HG03565 (cell line): ENCODE measurements around the gene RELL1.
A peak's percentile ranks its signal among the peaks of the same experiment; 100 is the strongest.

ENCODE experiments used
- ATAC-seq: cut with Tn5 transposase; IDR thresholded peaks from one replicate; pipeline ENCODE4 v1.9.1; 2021; ENCODE audit warnings: mild to moderate bottlenecking, moderate library complexity; ENCODE audit not compliant: unreplicated experiment

RELL1 gene, protein sequence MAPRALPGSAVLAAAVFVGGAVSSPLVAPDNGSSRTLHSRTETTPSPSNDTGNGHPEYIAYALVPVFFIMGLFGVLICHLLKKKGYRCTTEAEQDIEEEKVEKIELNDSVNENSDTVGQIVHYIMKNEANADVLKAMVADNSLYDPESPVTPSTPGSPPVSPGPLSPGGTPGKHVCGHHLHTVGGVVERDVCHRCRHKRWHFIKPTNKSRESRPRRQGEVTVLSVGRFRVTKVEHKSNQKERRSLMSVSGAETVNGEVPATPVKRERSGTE

DNA sequence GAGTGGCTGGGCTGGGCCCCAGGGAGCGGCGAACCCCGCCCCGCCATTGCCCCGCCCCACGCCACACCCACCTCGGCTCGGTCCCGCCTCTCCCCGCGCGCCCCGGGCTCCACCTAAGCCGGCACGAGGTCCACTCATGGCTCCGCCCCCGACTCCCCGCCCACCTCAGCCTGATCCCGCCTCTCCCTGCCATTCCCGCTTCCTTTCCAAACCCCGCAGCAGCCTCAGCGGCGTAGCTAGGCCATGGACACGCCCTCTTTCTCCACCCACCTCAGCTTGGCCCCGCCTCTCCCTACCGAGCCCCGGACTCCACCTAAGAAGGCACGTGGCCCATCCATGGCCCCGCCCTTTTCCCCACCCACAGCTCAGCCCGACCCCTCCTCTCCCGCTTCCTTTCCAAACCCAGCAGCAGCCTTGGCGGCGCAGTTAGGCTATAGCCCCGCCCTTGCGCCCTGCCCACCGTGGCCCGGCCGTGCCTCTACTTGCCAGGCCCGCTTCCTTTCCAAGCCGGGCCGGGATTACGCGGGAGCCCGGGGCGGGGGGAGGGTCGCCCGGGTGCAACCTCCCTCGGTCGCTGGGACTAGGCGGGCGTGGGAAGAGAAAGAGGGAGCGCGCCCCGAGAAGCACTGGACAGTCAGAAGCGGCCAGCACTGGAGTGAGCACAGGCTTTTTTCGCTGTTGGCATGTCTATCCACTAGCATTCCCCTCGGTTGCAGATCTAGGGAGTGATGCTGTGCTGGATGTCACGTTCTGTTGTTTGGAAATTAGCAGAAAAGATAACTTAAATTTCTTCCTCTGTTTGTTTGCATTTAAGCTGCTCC, at the start of gene RELL1:
Gene RELL1 (minus strand): TSS at position 4 of the 821 bp plus-strand sequence. CDS start 89 bp downstream, outside the sequence.
- peak; percentile 71 for ATAC-seq

DNA sequence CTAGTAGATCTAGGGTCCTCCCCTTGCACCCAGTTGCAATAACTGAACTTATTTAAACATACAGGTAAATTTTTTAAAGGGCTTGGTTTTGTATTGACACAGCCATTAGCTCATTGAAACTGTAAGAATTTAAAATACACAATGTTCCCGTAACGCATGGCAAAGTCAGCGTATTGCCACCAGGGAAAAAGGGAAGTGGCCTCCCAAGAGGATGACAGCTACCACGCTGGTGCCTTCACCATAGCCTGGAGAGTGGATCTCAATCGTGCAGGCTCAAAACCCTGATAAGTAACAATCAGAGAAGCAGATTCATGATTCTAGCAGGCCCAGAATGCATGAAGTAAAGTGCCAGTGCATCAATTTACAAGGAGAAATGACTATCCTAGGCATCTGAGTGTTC, 49.4 kb upstream of the RELL1 start:
- ATAC-seq, result no peak

DNA sequence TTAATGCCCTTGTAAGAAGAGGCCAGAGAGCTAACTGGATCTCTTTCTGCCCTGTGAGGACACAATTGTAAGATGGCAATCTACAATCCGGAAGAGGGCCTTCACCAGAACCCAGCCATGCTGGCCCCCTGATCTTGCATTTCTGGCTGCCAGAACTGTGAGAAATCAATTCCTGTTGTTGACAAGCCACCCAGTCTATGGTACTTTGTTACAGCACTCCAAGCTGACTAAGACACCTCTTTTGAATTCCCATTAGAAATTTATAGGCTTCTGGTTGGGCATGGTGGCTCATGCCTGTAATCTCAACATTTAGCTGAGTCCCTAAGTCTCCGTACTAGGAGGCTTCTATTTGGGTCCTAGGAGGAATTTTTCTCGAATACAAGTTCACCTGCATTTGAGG, 48.8 kb upstream of the RELL1 start:
- no peak for ATAC-seq

DNA sequence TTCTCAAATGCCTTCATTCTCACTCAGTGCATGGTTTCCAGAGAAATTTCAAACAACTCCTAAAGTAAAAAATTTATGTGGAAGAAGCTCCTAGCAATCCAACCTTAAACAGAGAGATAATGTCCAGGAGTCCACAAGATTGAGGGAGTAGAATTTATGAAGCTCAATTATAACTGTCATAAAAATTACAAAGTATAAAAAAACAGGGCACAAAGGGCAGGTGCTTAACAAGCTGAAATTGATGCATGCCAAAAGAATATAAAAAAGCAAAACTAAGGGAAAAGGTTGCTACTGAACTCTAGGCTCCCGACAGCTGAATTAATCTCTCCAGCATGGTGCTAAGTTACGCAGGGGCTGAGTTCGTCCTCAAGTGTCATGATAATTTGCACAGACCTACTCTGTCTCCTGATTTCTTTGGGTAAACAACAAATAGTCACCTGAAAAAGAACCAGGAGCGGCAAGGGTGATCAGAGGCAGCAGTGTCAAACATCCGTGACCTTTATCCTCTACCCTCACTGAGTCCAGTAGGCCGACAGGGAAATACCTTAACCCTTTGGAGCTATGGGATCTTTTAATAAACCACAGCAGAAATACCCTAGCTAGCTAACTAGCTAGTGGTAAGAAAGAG, 47.2 kb upstream of the RELL1 start:
- ATAC-seq, result no peak

DNA sequence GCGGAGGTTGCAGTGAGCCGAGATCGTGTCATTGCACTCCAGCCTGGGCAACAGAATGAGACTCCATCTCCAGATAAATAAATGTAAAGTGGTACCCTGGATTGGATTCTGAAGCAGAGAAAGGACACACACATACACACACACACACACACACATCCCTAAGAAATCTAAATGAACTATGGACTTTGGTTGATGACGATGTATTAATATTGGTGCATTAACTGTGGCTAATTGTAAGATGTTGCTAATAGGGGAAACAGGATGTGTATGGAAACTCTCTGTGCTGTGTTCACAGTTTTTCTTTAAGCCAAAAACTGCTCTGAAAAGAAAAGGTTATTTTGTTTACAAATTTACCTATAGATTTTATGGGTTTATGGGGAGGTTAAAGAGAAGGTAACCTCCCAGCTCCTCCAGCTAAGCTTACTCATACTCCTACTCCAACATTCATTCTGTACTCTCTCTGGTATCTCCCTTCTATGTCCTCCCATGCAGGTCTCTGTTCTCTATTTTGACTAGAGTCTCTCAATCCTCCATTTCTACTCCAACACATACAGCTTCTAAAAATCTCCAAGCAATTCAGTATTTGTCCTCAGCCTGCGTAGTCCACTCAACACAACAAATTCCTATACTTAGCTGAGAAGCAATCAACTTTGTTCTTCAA, 46.5 kb upstream of the RELL1 start:
- ATAC-seq, result peak; percentile 93

DNA sequence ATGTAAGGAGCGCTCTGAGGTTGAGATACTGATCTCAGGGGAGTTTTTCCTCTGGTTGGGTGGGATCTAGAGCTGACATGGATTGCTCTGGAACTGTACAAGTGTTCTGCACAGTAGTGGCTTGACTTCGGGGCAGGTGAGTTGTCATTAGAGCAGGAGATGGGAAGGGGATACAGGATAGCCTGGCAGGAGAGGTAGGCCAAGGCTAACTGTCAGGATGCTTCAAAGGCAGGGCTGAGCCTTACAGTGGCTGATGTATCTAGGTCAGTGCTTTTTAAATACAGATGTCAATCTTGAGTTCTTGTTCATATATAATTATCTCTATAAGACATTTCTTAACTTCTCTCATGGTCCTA, 43.5 kb upstream of the RELL1 start:
- no peak for ATAC-seq

DNA sequence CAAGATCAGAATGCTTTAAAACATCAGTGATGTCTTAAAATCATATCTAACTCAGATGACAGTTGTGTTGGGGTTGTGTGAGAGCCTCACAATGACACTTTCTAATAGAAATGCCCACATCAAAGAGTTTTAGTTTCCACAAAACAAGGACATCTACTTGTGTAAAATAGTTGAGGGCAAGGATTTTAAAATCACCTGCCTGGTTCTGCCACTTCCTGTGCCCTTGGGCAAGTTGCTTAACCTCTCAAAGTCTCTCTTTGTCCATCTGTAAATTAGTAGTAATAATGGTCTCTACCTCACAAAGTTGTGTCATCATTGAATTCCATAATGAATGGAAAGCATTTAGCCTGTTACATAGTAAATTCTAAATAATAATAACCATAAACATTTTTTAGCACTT, 41.9 kb upstream of the RELL1 start:
- no peak for ATAC-seq

DNA sequence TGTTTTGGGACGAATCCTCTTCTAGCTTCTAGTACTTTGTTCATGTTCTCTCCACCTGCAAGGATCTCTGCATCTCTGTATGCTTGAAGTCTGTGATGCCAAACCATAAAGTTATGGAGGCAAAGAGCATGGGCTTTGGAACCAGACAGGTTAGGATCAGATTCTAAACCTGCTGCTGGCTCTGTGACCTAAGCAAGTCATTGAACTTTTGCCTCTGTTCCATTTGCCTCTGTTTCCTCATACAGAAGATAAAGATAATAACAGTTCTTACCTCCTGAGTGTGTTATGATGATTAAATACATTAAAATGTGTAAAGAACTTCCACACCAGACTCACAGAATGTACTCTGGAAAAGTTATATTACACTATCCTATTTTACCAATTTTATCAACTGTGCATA, 41.5 kb upstream of the RELL1 start:
- ATAC-seq, result no peak

DNA sequence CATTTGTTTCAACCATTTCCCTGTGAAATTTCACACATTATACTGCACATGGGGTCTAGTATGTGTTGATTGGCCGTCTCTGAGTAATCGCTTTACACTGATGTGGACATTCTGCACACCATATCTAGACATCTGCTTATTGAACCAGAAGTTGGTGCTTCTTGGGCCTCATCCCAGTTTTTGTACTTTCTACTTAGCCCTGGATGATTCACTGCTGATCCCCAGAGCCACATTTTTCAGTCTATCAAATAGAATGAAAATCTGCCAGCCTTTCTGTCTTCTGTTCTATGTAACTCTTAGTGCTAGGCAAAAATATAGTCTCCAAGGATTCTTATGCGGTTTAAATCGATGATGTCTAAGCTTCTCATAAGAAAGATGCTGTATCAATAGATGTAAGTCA, 40.5 kb upstream of the RELL1 start:
- no peak for ATAC-seq

DNA sequence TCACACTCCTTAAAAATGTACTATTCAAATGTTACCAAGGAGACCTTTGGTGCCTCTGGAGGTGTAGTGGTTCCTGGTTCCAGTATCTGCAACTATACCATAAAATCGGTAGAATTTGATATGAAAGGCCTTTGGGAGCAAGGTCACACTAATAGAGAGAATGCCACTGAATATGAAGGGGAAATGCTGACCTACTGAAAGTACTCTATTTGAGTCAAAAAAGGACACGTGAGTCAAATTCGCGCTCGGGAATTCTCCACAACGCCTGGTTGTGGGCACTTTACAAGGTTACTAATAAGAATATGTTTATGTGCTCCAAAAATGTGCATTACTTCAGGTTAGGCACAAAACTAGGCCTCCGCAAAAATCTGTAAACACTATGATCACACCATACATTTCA, 39.5 kb upstream of the RELL1 start:
- peak; percentile 64 for ATAC-seq

DNA sequence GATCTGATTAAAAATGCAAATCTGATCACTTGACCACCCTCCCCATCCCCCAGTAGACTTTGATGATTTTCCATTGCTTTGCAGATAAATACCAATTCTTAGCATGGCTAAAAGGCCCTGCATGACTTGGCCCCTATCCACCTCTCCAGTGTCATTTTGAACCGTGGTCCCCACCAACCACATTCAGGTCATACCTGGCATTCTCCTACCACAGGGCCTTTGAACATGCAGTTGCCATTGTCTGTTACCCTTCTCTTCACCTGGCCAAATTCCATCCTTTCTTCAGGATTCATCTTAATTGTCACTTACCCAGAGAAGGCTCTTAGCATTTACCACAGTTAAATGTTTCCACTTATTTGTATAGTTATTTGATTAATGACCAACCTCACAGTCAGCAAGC, 36.9 kb upstream of the RELL1 start:
- ATAC-seq, result no peak

DNA sequence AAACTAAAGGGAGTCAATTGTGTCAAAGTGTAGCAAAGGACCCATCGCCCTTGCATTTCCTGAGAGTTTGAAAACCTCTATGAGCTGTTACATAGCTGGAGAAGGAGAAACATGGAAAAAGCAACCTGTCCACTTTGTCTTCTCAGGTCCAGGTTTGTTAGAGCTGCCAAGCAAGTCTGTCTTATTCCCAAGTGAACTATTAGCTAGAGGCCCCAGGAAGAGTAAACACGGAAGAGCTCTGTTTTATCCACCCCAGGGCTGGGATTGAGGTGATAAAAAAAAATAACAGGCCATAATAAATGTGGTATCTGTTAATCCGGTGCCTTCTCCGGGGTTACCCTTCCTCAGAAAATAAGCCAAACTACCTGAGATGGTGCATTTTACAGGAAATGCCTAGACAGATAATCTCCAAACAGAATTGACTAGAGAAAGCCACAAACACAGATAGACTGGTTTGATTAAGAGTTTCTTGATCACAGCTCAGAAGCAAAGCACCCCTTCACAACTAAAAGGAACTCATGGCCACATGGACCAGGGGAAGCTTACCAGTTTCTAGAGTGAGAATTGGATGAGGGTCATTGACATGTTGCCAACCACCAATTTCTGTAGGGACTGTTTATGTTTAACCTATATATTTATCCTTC, 35.9 kb upstream of the RELL1 start:
- ATAC-seq, result no peak

DNA sequence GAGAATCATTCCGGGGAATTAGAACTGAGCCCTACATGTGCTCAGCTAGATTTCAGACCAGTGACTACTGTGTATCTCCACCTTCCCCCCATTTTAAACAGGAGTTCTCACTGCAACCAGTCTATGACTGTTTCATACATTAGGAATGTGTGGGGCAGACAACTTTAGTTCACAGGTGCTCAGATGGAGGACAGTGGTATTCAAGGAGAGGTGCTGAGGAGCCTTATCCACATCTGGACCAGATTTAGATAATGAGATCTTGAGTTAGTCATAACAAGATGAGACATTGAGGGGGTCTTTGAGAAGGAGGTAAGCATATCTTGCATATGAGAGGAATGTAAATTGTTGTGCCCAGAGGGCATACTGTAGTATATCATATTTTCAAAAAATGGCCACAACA, 32.8 kb upstream of the RELL1 start:
- ATAC-seq, result no peak

DNA sequence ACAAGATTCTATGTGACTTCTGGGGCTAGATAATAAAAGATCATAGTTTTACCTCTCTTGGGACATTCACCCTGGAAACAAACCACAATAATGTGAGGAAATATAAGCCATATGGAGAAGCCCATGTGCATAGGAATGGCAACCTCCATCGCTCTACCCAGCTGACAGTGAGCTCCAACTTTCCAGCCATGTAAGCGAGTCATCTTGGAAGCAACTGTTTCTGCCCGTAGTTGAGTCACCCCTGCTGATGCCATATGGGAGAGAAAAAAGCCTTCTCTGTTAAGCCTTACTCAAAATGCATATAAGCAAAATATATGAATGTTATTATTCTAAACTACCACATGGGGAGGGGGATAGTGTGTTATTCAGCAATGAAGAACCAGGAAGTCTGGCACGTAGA, 31.4 kb upstream of the RELL1 start:
- no peak for ATAC-seq

DNA sequence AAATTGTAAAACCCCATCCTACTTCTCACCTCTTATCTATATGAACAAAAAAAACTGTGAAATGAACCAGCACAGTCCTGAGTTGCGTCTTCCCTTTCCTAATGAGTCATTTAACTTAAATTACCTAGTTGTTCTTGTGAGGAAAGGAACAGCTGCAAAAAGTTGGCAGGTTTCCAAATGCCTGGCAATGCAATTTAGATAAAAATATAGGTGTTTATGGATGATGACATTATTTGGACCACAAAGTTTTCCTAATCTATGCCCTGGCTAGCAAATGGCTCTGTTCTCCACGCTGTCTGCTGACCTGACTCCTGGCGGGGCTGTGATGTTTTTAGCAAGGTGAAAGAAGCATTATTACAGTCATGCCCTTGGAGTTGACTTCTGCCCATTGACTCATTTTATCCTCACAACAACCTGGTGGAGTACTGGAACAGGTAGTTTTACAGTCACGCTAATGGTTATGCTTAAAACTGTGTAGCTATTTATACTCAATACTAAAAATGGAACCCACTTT, 29.8 kb upstream of the RELL1 start:
- peak; percentile 80 for ATAC-seq

DNA sequence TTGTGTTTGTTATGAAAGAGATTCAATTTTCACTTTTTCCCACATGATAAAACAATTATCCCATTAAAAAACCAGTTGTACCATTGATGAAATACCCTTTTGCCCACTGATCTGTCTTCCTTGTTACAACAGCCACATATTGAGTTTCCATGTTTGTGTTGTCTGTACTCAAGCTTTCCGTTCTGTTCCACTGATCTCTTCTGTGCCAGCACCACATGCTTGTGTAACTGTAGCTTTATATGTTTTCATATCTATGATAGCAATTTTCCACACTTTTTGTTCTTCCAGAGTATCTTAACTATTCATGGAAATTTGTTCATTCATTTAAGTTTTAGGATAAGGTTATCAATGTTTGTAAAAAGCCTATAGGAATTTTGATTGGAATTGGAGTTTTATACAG, 24.3 kb upstream of the RELL1 start:
- no peak for ATAC-seq

DNA sequence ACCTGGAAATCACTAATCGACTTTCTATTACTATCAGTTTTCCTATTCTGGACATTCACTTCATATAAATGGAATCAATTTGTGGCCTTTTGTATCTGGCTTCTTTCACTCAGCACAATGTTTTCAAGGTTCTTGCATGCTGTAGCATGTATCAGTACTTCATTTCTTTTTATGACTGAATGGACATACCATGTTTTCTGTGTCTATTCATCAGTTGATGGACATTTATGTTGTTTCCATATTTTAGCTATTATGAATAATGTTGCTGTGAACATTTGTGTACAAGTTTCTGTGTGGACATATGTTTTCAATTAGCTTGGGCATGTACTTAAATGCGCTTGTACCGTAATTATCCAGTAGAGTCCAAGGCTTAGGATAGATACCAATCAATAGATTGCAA, 19.9 kb upstream of the RELL1 start:
- ATAC-seq, result no peak

DNA sequence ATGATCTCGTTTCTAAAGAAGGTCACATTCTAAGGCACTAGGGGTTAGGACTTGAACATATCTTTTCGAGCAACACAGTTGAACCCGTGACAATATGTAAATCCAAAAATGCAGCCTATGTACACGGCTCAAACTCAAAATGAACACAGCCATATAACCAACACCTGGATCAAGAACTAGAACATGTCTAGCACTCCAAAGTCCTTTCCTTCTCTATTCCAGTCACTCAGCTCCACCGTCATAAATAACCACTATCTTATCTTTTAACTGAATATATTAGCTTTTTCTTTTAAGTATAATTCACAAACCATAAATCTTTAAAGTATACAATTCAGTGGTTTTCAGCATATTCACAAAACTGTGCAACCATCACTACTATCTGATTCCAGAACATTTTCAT, 19.4 kb upstream of the RELL1 start:
- no peak for ATAC-seq

DNA sequence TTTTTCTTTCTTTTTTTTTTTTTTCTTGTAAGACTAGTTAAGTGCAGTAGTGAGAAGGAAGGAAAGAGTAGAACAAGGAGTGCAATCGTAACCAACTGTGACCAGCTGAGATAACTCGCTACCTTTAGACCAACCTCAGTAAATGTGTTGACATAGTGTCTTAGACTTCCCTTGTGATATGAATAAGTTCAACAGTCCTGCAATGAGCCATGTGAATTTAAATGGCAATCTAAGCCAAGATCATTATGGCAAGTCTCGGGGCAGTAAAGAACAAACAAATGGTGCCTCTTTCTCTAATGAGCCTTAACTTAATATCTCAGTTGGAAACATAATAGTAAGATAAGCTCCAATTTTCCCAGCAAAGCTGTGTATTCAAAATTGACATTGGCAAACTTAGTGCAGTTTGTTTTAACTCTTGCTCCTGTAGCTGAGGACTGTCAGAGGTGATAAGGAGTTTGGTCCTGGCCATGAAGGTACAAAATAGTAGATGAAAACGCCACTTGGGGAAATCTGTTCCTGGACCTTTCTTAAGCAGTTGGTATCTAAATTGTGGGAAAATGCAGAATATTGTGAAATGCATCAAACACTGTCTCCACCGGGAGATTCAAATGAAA, 13.8 kb upstream of the RELL1 start:
- ATAC-seq, result no peak

DNA sequence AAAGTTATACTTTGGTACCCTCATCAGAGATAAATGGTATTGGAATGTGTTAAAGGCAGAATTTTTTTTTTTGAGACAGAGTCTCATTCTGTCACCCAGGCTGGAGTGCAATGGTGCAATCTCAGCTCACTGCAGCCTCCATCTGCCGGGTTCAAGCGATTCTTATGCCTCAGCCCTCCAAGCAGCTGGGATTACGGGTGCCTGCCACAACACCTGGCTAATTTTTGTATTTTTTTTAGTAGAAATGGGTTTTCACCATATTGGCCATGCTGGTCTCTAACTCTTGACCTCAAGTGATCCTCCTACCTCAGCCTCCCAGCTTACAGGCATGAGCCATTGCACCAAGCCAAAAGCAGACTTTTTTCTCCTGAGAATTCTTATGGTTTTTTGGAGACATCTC, 11.4 kb upstream of the RELL1 start:
- ATAC-seq, result no peak
